ENCODE results near the gene SLC25A33. TPM values are rescaled to one million over a fixed set of nuclear protein-coding genes. Genes with fewer than 3 reads are reported as not detected.

Gene SLC25A33
- total and polyA plus RNA-seq, 2 donors (not counting 1 experiment from before 2014, with no cell fraction given) = 2.3 to 5.0 TPM

GRCh38 chr1:9558271-9558945, 19.1 kb downstream of the SLC25A33 start:
- no peaks in the 10 kb centered on the region for H3K9me3 Mint-ChIP-seq (ENCODE audit: insufficient read depth)
- ATAC-seq (ENCODE audit: low read depth) (no peak), DNase-seq (no peak)
- H3K9me3 ChIP-seq (ENCODE audit: control extremely low read depth in 1 of 3, control insufficient read depth in 2 of 3, insufficient read depth in 1 of 3, low read length in 2 of 3) = no peaks in the 10 kb centered on the region
- H3K4me3 Mint-ChIP-seq = no peak overlapping the region
- ChIA-PET POLR2A (no interaction called here), CTCF (interaction anchor here (0.7 to 1.2 kb wide), 2 partner anchors 8 to 309 kb away, joined by 3 read pairs; no protein-coding TSS in a partner anchor)
- H3K9ac ChIP-seq (ENCODE audit: low read length) = no peak overlapping the region
- no peak overlapping the region for H3K4me2 ChIP-seq (replicated peaks; ENCODE audit: low read depth, low read length, poor library complexity, severe bottlenecking)
- no peak overlapping the region for H3K27ac Mint-ChIP-seq
- peaks cover 0 to 33% of the 10 kb centered on the region in 2 experiments for H3K36me3 ChIP-seq (replicated peaks in 1 of 2; ENCODE audit: control extremely low read depth in 1 of 2, control insufficient read depth in 1 of 2, extremely low read depth in 1 of 2, insufficient read depth in 2 of 2, low read length in 1 of 2)
- H3K27ac ChIP-seq (ENCODE audit: low read length in 2 of 2) = no peak overlapping the region
- peaks cover 6% of the 10 kb centered on the region for H3K4me1 Mint-ChIP-seq
- intact Hi-C loops (cut with micrococcal nuclease) = no loop called here
- H4K20me1 ChIP-seq (ENCODE audit: control insufficient read depth, insufficient read depth, low read length, poor library complexity, severe bottlenecking) = peaks cover 6% of the 10 kb centered on the region
- H3K79me2 ChIP-seq (ENCODE audit: control insufficient read depth, insufficient read depth, low read length) = peaks cover 16% of the 10 kb centered on the region
- no peaks in the 10 kb centered on the region for H3K27me3 ChIP-seq (replicated peaks in 1 of 4; ENCODE audit: control extremely low read depth in 1 of 4, control insufficient read depth in 3 of 4, insufficient read depth in 4 of 4, low read length in 3 of 4)
- H3K27me3 Mint-ChIP-seq = no peaks in the 10 kb centered on the region
- H3K4me1 ChIP-seq (ENCODE audit: control insufficient read depth in 2 of 2, insufficient read depth in 2 of 2, low read length in 2 of 2) = no peaks in the 10 kb centered on the region
- 92% methylated on average over 6 of the region's 6 CpGs for WGBS (ENCODE audit: insufficient coverage)
- no peak for TF ChIP-seq CTCF (IDR thresholded peaks at IDR 0.05)
- no peak for TF ChIP-seq EZH2 (IDR thresholded peaks at IDR 0.05; ENCODE audit: borderline replicate concordance, insufficient read depth, low read depth, low read length, poor library complexity, severe bottlenecking)
- no peak overlapping the region for H2AFZ ChIP-seq (ENCODE audit: insufficient read depth, low read depth, low read length, poor library complexity, severe bottlenecking)
- H3K4me3 ChIP-seq (ENCODE audit: control extremely low read depth in 1 of 5, extremely low read depth in 1 of 5, insufficient read depth in 1 of 5, low read depth in 2 of 5, low read length in 4 of 5) = no peak overlapping the region

GRCh38 chr1:9558946-9559545, 19.8 kb downstream of the SLC25A33 start:
- Mint-ChIP-seq H3K9me3 (ENCODE audit: insufficient read depth) (no peaks in the 10 kb centered on the region), H3K27ac (no peak overlapping the region), H3K4me1 (peaks cover 6% of the 10 kb centered on the region), H3K4me3 (no peak overlapping the region), H3K27me3 (no peaks in the 10 kb centered on the region)
- Histone ChIP-seq H3K79me2 (ENCODE audit: control insufficient read depth, insufficient read depth, low read length) (peaks cover 16% of the 10 kb centered on the region), H2AFZ (ENCODE audit: insufficient read depth, low read depth, low read length, poor library complexity, severe bottlenecking) (no peak overlapping the region), H4K20me1 (ENCODE audit: control insufficient read depth, insufficient read depth, low read length, poor library complexity, severe bottlenecking) (peaks cover 6% of the 10 kb centered on the region), H3K27me3 (replicated peaks in 1 of 4; ENCODE audit: control extremely low read depth in 1 of 4, control insufficient read depth in 3 of 4, insufficient read depth in 4 of 4, low read length in 3 of 4) (no peaks in the 10 kb centered on the region), H3K27ac (ENCODE audit: low read length in 2 of 2) (no peak overlapping the region), H3K4me2 (replicated peaks; ENCODE audit: low read depth, low read length, poor library complexity, severe bottlenecking) (no peak overlapping the region), H3K4me1 (ENCODE audit: control insufficient read depth in 2 of 2, insufficient read depth in 2 of 2, low read length in 2 of 2) (no peaks in the 10 kb centered on the region), H3K36me3 (replicated peaks in 1 of 2; ENCODE audit: control extremely low read depth in 1 of 2, control insufficient read depth in 1 of 2, extremely low read depth in 1 of 2, insufficient read depth in 2 of 2, low read length in 1 of 2) (peaks cover 0 to 30% of the 10 kb centered on the region in 2 experiments), H3K9me3 (ENCODE audit: control extremely low read depth in 1 of 3, control insufficient read depth in 2 of 3, insufficient read depth in 1 of 3, low read length in 2 of 3) (no peaks in the 10 kb centered on the region), H3K4me3 (ENCODE audit: control extremely low read depth in 1 of 5, extremely low read depth in 1 of 5, insufficient read depth in 1 of 5, low read depth in 2 of 5, low read length in 4 of 5) (no peak overlapping the region), H3K9ac (ENCODE audit: low read length) (no peak overlapping the region)
- ATAC-seq (ENCODE audit: low read depth) (no peak), DNase-seq (no peak)
- no peak for TF ChIP-seq EZH2 (IDR thresholded peaks at IDR 0.05; ENCODE audit: borderline replicate concordance, insufficient read depth, low read depth, low read length, poor library complexity, severe bottlenecking)
- TF ChIP-seq CTCF (IDR thresholded peaks at IDR 0.05) = no peak
- intact Hi-C loops (cut with micrococcal nuclease) = no loop called here
- ChIA-PET POLR2A (no interaction called here), CTCF (interaction anchor here (0.7 to 1.3 kb wide), 3 partner anchors 8 to 309 kb away, joined by 3 to 6 read pairs (median 3); no protein-coding TSS in a partner anchor)
- WGBS (ENCODE audit: insufficient coverage) = 98% methylated on average over 4 of the region's 11 CpGs

Data from B cell (primary cell).